Activated naive CD8-positive, alpha-beta T cell treated with anti-CD3 and anti-CD28 coated beads, Interleukin-2, amount 50 U/mL, for 24 hours (primary cell): ENCODE results near the gene APLP2.
A peak's percentile ranks its signal among the peaks of the same experiment; 100 is the strongest.

Source experiments
- ATAC-seq: fragments of 150-1000 bp; cut with Tn5 transposase; one replicate; pipeline ENCODE4 v1.10.0; 2021
- DNase-seq: peaks from one replicate; pipeline ENCODE4 v3.0.0; 2021
- H3K27ac Mint-ChIP-seq: one replicate; pipeline ENCODE4 v1.8.0; 2021; ENCODE audit warnings: mild to moderate bottlenecking, mixed read lengths
- H3K27me3 Mint-ChIP-seq: one replicate; pipeline ENCODE4 v1.8.0; 2021; ENCODE audit warnings: mixed read lengths
- H3K36me3 Mint-ChIP-seq: one replicate; pipeline ENCODE4 v1.8.0; 2021; ENCODE audit warnings: low read depth, mixed read lengths
- H3K4me1 Mint-ChIP-seq: one replicate; pipeline ENCODE4 v1.8.0; 2021; ENCODE audit warnings: mixed read lengths
- H3K4me3 Mint-ChIP-seq: one replicate; pipeline ENCODE4 v1.8.0; 2021; ENCODE audit warnings: mild to moderate bottlenecking, moderate library complexity, mixed read lengths
- H3K9me3 Mint-ChIP-seq: one replicate; pipeline ENCODE4 v1.8.0; 2021; ENCODE audit warnings: mixed read lengths

APLP2 gene

GRCh38 chr11:130127509-130127908 is 57.8 kb downstream of the APLP2 start:
- no peaks in the 10 kb centered on the region for H3K9me3 Mint-ChIP-seq
- no peak for ATAC-seq
- no peaks in the 10 kb centered on the region for H3K27me3 Mint-ChIP-seq
- H3K4me1 Mint-ChIP-seq: peaks cover 2% of the 10 kb centered on the region
- no peak overlapping the region for H3K27ac Mint-ChIP-seq
- DNase-seq: no peak
- no peak overlapping the region for H3K4me3 Mint-ChIP-seq
- H3K36me3 Mint-ChIP-seq: peaks cover 42% of the 10 kb centered on the region

DNA sequence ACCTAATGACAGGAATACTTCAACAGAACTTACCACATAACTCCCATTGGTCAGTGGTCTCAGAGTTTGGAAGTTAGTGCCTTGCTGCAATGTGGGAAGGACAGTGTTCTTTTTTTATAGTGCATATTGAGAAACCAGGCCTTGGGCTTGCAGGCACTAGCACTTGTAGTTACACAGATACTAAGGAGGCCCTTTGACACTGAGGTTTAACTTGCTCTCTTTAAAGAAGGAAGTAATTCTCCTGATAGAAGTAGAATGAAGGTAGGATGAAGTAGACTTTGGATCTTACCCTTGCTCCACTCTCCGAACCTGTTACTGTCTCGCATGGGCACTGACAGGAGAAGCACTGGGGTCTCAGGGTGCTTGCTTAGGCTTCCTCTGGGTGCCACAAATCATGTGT is 58.9 kb downstream of the APLP2 start:
- no peak for DNase-seq
- Mint-ChIP-seq H3K4me1 (peaks cover 2% of the 10 kb centered on the region), H3K36me3 (peaks cover 38% of the 10 kb centered on the region), H3K9me3 (no peaks in the 10 kb centered on the region), H3K27me3 (no peaks in the 10 kb centered on the region), H3K4me3 (no peak overlapping the region), H3K27ac (no peak overlapping the region)
- ATAC-seq: no peak

GRCh38 chr11:130129922-130130321 is 60.2 kb downstream of the APLP2 start:
- Mint-ChIP-seq H3K27me3 (no peaks in the 10 kb centered on the region), H3K9me3 (no peaks in the 10 kb centered on the region), H3K36me3 (peaks cover 29% of the 10 kb centered on the region), H3K4me1 (peaks cover 2% of the 10 kb centered on the region), H3K4me3 (no peak overlapping the region), H3K27ac (no peak overlapping the region)
- ATAC-seq (no peak), DNase-seq (no peak)

- Mint-ChIP-seq H3K27ac (no peak overlapping the region), H3K4me3 (no peak overlapping the region), H3K27me3 (no peaks in the 10 kb centered on the region), H3K9me3 (no peaks in the 10 kb centered on the region), H3K36me3 (peaks cover 31% of the 10 kb centered on the region), H3K4me1 (peaks cover 2% of the 10 kb centered on the region)
- DNase-seq (peak; percentile 33), ATAC-seq (peak; percentile 71)
Measured at GRCh38 chr11:130131961-130132850, 62.5 kb downstream of the APLP2 start.

DNA sequence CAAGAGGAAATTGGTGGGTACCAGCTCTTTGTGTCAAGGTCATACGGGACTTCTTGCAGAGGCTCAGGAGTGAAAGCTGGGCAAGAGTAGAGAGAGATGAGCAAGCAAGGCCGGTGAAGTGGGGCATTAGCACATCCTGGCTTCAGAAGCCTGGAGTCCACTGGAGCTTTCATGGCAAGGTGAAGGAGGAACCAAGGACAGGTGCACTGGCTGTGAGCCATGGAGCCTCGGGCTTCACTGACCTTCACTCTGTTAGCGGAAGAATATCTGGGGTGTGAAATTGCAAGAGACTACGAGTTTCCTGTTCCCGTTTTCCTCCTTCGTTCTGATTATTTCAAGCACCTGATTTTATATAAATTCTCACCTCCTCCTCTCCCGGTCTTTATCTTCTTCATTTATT is 64.0 kb downstream of the APLP2 start:
- Mint-ChIP-seq H3K27ac (no peak overlapping the region), H3K36me3 (peaks cover 38% of the 10 kb centered on the region), H3K9me3 (no peaks in the 10 kb centered on the region), H3K27me3 (no peaks in the 10 kb centered on the region), H3K4me1 (peaks cover 4% of the 10 kb centered on the region), H3K4me3 (no peak overlapping the region)
- ATAC-seq (no peak), DNase-seq (no peak)

- H3K4me3 Mint-ChIP-seq: no peak overlapping the region
- peaks cover 29% of the 10 kb centered on the region for H3K36me3 Mint-ChIP-seq
- no peak for ATAC-seq
- H3K9me3 Mint-ChIP-seq: no peaks in the 10 kb centered on the region
- H3K4me1 Mint-ChIP-seq: peaks cover 4% of the 10 kb centered on the region
- no peaks in the 10 kb centered on the region for H3K27me3 Mint-ChIP-seq
- no peak for DNase-seq
- no peak overlapping the region for H3K27ac Mint-ChIP-seq
Measured at GRCh38 chr11:130136107-130136506, 66.4 kb downstream of the APLP2 start.

DNA sequence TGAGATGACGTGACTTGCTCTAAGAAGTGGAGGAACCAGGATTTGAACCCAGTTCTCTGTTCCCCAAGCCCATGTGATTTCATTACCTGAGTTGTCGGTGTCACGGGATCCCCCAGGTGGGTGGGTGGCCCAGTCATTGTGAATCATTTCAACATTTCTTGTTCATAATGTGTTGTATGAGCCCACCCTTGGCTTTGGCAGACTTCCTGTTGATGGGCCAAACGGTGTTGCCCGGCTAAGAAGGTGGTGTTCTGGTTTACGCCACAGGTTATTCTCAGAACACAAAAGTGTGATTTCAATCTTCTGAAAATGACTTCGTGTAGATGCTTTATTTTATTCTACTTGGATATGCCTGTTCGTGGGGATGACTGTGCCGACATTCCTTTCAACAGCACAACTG is 68.3 kb downstream of the APLP2 start:
- DNase-seq (no peak), ATAC-seq (no peak)
- H3K4me3 Mint-ChIP-seq: no peak overlapping the region
- no peaks in the 10 kb centered on the region for H3K27me3 Mint-ChIP-seq
- H3K27ac Mint-ChIP-seq: no peak overlapping the region
- peaks cover 21% of the 10 kb centered on the region for H3K36me3 Mint-ChIP-seq
- no peaks in the 10 kb centered on the region for H3K9me3 Mint-ChIP-seq
- H3K4me1 Mint-ChIP-seq: peaks cover 2% of the 10 kb centered on the region

GRCh38 chr11:130139401-130139800 is 69.7 kb downstream of the APLP2 start:
- no peak for ATAC-seq
- Mint-ChIP-seq H3K4me3 (no peak overlapping the region), H3K36me3 (peaks cover 12% of the 10 kb centered on the region), H3K4me1 (peaks cover 2% of the 10 kb centered on the region), H3K9me3 (no peaks in the 10 kb centered on the region), H3K27ac (no peak overlapping the region), H3K27me3 (no peaks in the 10 kb centered on the region)
- no peak for DNase-seq

GRCh38 chr11:130141561-130142341 is 72.1 kb downstream of the APLP2 start:
- no peak for DNase-seq
- peaks cover 9% of the 10 kb centered on the region for H3K4me1 Mint-ChIP-seq
- ATAC-seq: no peak
- no peak overlapping the region for H3K4me3 Mint-ChIP-seq
- peaks cover 16% of the 10 kb centered on the region for H3K36me3 Mint-ChIP-seq
- no peaks in the 10 kb centered on the region for H3K27me3 Mint-ChIP-seq
- no peaks in the 10 kb centered on the region for H3K9me3 Mint-ChIP-seq
- no peak overlapping the region for H3K27ac Mint-ChIP-seq

DNA sequence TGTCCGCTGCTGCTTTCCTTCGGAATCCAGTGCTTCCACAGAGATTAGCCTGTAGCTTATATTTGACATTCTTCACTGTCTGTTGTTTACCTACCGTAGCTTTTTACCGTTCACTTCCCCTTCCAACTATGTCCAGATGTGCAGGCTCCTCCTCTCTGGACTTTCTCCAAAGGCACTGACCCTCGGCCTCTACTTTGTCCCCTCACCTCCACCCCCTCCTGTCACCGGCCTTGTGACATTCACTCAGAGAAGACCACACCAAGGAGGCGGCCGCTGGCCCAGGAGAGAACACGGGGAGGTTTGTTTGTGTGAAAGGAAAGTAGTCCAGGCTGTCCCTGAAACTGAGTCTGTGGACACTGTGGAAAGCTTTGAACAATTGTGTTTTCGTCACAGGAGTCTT is 74.4 kb downstream of the APLP2 start:
- H3K9me3 Mint-ChIP-seq: no peaks in the 10 kb centered on the region
- ATAC-seq (no peak), DNase-seq (no peak)
- H3K4me1 Mint-ChIP-seq: peaks cover 13% of the 10 kb centered on the region
- no peaks in the 10 kb centered on the region for H3K27me3 Mint-ChIP-seq
- H3K27ac Mint-ChIP-seq: no peak overlapping the region
- H3K4me3 Mint-ChIP-seq: no peak overlapping the region
- peaks cover 4% of the 10 kb centered on the region for H3K36me3 Mint-ChIP-seq

GRCh38 chr11:130144861-130145281 is 75.2 kb downstream of the APLP2 start:
- H3K4me3 Mint-ChIP-seq: no peak overlapping the region
- DNase-seq (no peak), ATAC-seq (no peak)
- H3K27ac Mint-ChIP-seq: no peak overlapping the region
- peaks cover 13% of the 10 kb centered on the region for H3K4me1 Mint-ChIP-seq
- H3K36me3 Mint-ChIP-seq: peaks cover 4% of the 10 kb centered on the region
- no peaks in the 10 kb centered on the region for H3K9me3 Mint-ChIP-seq
- H3K27me3 Mint-ChIP-seq: no peaks in the 10 kb centered on the region

- no peak overlapping the region for H3K27ac Mint-ChIP-seq
- H3K27me3 Mint-ChIP-seq: no peaks in the 10 kb centered on the region
- H3K36me3 Mint-ChIP-seq: peaks cover 4% of the 10 kb centered on the region
Measured at GRCh38 chr11:130145311-130145812, 75.7 kb downstream of the APLP2 start.

DNA sequence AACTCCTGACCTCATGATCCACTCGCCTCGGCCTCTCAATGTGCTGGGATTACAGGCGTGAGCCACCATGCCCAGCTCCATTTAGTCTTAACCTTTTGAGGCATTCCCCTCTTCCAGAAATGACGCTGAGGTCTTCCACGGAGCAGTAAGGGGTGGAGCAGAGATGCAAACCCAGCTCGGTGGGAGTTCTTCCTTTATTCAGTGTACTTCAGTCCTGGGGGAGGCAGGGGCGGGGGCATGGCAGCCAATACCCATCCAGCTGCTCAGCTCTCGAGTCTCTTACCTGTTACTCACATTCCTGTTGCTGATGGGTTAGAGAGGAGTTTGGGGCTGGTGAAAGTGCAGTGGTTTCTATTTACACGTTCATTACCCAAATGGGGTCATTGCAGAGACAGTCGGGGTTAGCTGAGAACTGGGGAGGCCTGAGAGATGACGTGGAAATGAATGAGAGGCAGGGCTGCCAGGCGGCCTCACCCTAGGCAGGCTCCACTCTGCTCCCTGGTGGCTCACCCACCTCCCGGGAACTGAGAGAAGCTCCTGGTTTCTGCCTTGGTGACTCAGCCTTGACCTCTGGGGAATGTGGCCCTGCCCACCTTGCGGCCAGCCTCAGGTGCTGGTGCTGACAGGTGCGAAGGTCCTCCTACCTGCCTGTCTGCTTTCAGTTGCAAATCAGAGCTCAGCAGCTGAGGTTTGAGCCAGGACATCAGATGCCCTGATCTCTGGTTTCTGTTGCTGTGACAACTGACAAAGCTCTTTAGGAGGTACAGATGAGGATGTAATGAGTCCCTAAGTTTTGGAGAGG is 76.5 kb downstream of the APLP2 start:
- no peak for ATAC-seq
- Mint-ChIP-seq H3K27me3 (no peaks in the 10 kb centered on the region), H3K27ac (no peak overlapping the region), H3K9me3 (no peaks in the 10 kb centered on the region), H3K36me3 (peaks cover 4% of the 10 kb centered on the region), H3K4me3 (no peak overlapping the region), H3K4me1 (peaks cover 13% of the 10 kb centered on the region)
- no peak for DNase-seq

More at GRCh38 chr11:130145311-130145812, 75.7 kb downstream of the APLP2 start:
- peaks cover 13% of the 10 kb centered on the region for H3K4me1 Mint-ChIP-seq
- no peak for ATAC-seq
- no peak overlapping the region for H3K4me3 Mint-ChIP-seq
- DNase-seq: no peak
- H3K9me3 Mint-ChIP-seq: no peaks in the 10 kb centered on the region

GRCh38 chr11:130146796-130147195 is 77.1 kb downstream of the APLP2 start:
- no peak for ATAC-seq
- Mint-ChIP-seq H3K4me3 (no peak overlapping the region), H3K36me3 (peaks cover 4% of the 10 kb centered on the region), H3K4me1 (peaks cover 13% of the 10 kb centered on the region), H3K9me3 (no peaks in the 10 kb centered on the region), H3K27me3 (no peaks in the 10 kb centered on the region), H3K27ac (no peak overlapping the region)
- no peak for DNase-seq
